GM13976 (cell line): ENCODE results near the gene ETFBKMT.
A peak's percentile ranks its signal among the peaks of the same experiment; 100 is the strongest.

Source experiments
- DNase-seq: peaks from one replicate; pipeline ENCODE4 v3.0.0; 2012; ENCODE audit warnings: low spot score
- in situ Hi-C: fragments of 300-500 bp; cut with MboI; formaldehyde crosslinking; loops from one replicate; pipeline ENCODE4 v1.12.0; 2022; ENCODE audit warnings: low sequenced_read_pairs, mixed read lengths, inconsistent platforms; ENCODE audit not compliant: unreplicated experiment
- TF ChIP-seq, protein P1 (sequence below): IDR thresholded peaks from 2 replicates; pipeline ENCODE4 v1.5.1; 2012; ENCODE audit warnings: borderline replicate concordance, mild to moderate bottlenecking; ENCODE audit not compliant: insufficient read depth; ENCODE audit errors: extremely low read depth, missing control alignments, control extremely low read depth

Gene ETFBKMT

DNA sequence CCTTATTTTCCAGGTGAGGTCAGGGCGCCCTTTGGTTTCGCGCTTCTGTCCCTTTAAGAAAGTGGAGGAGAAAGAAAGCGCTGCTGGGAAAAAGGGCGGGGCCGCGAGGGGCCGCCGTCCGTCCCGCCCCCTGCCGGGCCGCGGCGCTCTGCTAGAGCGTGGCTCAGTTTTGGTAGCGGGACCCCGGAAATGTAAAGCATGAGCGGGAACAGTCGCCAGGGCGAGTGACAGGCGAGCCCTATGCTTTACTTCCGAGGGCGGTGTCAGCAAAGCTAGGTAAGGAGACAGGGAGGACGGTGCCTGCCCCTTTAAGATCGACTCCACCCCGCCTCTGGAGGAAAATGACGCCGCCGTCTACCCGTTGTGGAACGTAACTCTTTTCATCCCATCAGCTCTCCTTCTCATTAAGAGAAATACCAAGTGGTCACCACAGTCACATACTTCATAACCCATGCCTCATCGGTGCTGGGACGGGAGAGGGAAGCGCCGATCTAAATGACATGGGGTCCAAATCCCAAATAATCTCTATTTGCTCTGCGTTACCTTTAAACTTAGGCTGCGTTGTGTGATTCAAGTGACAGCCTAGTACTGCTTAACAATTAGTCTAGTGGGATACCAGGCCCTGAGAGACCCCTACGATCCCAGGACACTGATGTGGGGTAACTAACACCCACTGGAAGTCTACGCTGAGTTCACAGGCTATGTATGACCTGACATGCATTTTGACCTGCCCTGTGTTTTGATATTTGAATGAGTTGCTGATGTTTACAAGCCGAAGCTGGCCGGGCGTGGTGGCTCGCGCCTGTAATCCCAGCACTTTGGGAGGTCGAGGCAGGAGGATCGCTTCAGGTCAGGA, at the start of gene ETFBKMT:
ETFBKMT (plus strand) TSS at position 602 of the 856 bp plus-strand sequence. CDS start 2,266 bp downstream, outside the sequence.
- in situ Hi-C loops, result loop anchor here (10.0 to 25.0 kb wide), 3 partner anchors 403 to 1003 kb away; no protein-coding TSS in a partner anchor
- DNase-seq, result peak; percentile 91
- TF ChIP-seq, protein P1, sequence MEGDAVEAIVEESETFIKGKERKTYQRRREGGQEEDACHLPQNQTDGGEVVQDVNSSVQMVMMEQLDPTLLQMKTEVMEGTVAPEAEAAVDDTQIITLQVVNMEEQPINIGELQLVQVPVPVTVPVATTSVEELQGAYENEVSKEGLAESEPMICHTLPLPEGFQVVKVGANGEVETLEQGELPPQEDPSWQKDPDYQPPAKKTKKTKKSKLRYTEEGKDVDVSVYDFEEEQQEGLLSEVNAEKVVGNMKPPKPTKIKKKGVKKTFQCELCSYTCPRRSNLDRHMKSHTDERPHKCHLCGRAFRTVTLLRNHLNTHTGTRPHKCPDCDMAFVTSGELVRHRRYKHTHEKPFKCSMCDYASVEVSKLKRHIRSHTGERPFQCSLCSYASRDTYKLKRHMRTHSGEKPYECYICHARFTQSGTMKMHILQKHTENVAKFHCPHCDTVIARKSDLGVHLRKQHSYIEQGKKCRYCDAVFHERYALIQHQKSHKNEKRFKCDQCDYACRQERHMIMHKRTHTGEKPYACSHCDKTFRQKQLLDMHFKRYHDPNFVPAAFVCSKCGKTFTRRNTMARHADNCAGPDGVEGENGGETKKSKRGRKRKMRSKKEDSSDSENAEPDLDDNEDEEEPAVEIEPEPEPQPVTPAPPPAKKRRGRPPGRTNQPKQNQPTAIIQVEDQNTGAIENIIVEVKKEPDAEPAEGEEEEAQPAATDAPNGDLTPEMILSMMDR, result peak; percentile 25

GRCh38 chr12:31612819-31613218, 46.7 kb upstream of the ETFBKMT start:
- in situ Hi-C loops, result no loop called here
- no peak for DNase-seq
- TF ChIP-seq, protein P1, result no peak

DNA sequence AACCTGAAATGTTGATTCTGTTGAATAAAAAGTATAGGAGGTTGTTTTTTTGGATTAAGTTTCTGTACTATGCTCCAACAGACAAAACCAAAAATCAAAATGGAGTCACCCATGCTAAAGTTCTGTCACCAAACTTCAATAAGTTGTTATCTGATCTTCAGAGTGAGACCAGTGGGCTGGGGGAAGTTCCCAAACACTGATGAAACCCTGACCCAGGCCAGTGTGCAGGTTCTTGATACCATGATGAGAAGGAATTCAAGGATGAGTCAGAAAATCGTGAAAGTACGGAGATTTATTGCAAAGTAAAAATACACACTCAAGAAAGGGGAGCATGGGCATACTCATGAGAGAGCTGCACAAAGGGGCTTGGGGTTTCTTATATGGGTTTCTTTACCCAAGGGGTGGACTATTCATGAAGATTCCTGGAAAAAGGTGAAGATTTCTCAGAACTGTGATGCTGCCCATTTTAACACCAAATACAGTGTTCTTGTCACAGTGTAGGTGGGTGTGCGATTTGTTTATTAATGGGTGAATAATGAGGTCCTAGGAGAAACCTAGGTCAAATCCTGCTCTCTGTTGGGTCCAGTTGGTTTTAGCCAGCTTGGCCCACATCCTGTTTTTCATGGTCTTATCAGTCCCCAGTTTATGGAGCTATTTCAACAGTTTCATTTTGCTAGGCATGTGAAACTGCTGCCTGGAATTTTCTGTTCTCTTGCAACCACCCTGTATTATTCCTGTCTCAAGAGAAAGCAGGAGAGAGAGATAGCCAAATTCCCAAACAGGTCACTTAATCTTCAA, 41.1 kb upstream of the ETFBKMT start:
- DNase-seq, result no peak
- in situ Hi-C loops, result no loop called here

GRCh38 chr12:31620311-31620710, 39.2 kb upstream of the ETFBKMT start:
- in situ Hi-C loops, result no loop called here
- DNase-seq, result no peak
- TF ChIP-seq, protein P1, result no peak

More for the DNA sequence above, 41.1 kb upstream of the ETFBKMT start:
- TF ChIP-seq, protein P1, result no peak

DNA sequence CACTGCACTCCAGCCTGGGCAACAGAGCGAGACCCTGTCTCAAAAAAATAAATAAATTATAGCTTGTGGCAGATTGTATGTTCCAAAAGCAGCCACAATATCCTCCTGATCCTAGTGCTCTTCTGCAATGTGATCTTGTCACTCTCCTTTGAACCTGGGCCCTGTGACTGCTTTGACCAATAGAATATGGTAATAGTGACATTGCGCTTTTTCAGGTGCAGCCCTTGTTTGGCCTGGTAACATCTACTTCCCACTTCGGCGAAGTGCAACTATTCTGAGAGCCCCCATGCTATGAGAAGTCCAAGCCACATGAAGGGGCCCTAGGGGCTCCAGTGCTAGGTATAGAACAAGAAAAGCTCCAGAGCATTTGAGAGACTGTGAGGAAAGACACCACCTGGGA, 37.5 kb upstream of the ETFBKMT start:
- no peak for DNase-seq
- in situ Hi-C loops, result no loop called here
- TF ChIP-seq, protein P1, result no peak

DNA sequence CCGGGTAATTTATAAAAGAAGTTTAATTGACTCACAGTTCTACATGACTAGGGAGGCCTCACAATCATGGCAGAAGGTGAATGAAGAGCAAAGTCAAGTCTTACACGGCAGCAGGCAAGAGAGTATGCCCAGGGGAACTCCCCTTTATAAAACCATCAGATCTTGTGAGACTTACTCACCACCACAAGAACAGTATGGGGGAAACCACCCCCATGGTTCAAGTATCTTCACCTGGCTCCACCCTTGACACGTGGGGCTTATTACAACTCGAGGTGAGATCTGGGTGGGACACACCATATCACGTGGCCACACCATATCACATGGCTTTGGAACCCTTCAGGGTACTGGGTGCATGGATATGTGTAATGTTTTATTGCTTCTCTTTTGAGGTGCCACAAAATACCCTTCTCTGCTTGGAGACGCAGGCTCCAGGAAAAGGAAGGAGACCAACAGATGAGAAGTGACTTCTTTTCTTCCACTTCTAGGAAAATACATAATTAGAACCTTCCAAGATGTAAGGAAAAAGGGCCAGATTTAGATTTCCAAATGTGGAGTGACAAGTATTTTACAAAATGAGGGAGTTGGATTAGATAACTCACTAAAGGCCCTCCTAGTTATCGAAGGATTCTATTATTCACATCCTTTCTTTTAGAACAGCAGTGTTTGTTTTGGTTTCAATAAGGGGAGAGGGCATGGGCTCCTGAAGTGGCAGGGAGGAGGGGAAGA, 33.1 kb upstream of the ETFBKMT start:
- TF ChIP-seq, protein P1, result no peak
- in situ Hi-C loops, result no loop called here
- no peak for DNase-seq
